Trophoblast cell (in vitro differentiated cells and primary cell): ENCODE results near the gene SLC39A10.
A peak's percentile ranks its signal among the peaks of the same experiment; 100 is the strongest.

Source experiments
- DNase-seq, 2 donors: peaks; one replicate each; pipeline ENCODE4 v3.0.0-alpha.2; 2016
- H2AFZ ChIP-seq: 2 replicates; pipeline ENCODE4 v1.6.1; 2013; ENCODE audit warnings: low read length, moderate library complexity, mild to moderate bottlenecking; ENCODE audit not compliant: insufficient read depth, poor library complexity
- H2AK5ac ChIP-seq: 2 replicates; pipeline ENCODE4 v1.6.1; 2013; ENCODE audit warnings: mild to moderate bottlenecking, low read length
- H2BK120ac ChIP-seq: 2 replicates; pipeline ENCODE4 v1.6.1; 2013; ENCODE audit warnings: low read length, mild to moderate bottlenecking, moderate library complexity; ENCODE audit not compliant: insufficient read depth, poor library complexity
- H2BK12ac ChIP-seq: 2 replicates; pipeline ENCODE4 v1.6.1; 2013; ENCODE audit warnings: mild to moderate bottlenecking, low read length, moderate library complexity
- H2BK5ac ChIP-seq: 2 replicates; pipeline ENCODE4 v1.6.1; 2013; ENCODE audit warnings: low read length, low read depth, moderate library complexity, mild to moderate bottlenecking; ENCODE audit not compliant: poor library complexity
- H3K14ac ChIP-seq: 2 replicates; pipeline ENCODE4 v1.6.1; 2013; ENCODE audit warnings: mild to moderate bottlenecking, low read length
- H3K18ac ChIP-seq: 2 replicates; pipeline ENCODE4 v1.6.1; 2013; ENCODE audit warnings: mild to moderate bottlenecking, low read length
- H3K23ac ChIP-seq: 2 replicates; pipeline ENCODE4 v1.6.1; 2013; ENCODE audit warnings: low read length
- H3K27ac ChIP-seq: 2 replicates; pipeline ENCODE4 v1.5.1; 2013; ENCODE audit warnings: low read depth, mild to moderate bottlenecking, inconsistent platforms, low read length, moderate library complexity
- H3K27me3 ChIP-seq: 2 replicates; pipeline ENCODE4 v1.6.1; 2013; ENCODE audit warnings: inconsistent platforms, mild to moderate bottlenecking, low read length, moderate library complexity; ENCODE audit not compliant: insufficient read depth
- H3K36me3 ChIP-seq, 2 experiments: 1 replicate in 1 of 2; 2 replicates in 1 of 2; pipeline ENCODE4 v1.6.1; 2013; ENCODE audit warnings: low read length in 2 of 2, mild to moderate bottlenecking in 2 of 2, moderate library complexity in 1 of 2; ENCODE audit not compliant: insufficient read depth in 2 of 2, control insufficient read depth in 1 of 2
- H3K4ac ChIP-seq: 2 replicates; pipeline ENCODE4 v1.6.1; 2013; ENCODE audit warnings: low read depth, mild to moderate bottlenecking, low read length, moderate library complexity
- H3K4me1 ChIP-seq, 2 experiments: 1 replicate in 1 of 2; 2 replicates in 1 of 2; pipeline ENCODE4 v1.6.1; 2013; ENCODE audit warnings: low read length in 2 of 2, mild to moderate bottlenecking in 2 of 2, moderate library complexity in 1 of 2; ENCODE audit not compliant: insufficient read depth in 2 of 2, control insufficient read depth in 1 of 2
- H3K4me2 ChIP-seq: 2 replicates; pipeline ENCODE4 v1.6.1; 2013; ENCODE audit warnings: inconsistent platforms, mild to moderate bottlenecking, low read length, moderate library complexity
- H3K4me3 ChIP-seq: 2 replicates; pipeline ENCODE4 v1.5.1; 2013; ENCODE audit warnings: mild to moderate bottlenecking, low read depth, low read length, inconsistent platforms
- H3K79me1 ChIP-seq: one replicate; pipeline ENCODE4 v1.6.1; 2013; ENCODE audit warnings: low read length
- H3K79me2 ChIP-seq: 2 replicates; pipeline ENCODE4 v1.6.1; 2013; ENCODE audit warnings: low read length, mild to moderate bottlenecking; ENCODE audit not compliant: control insufficient read depth, insufficient read depth, poor library complexity
- H3K9ac ChIP-seq: 2 replicates; pipeline ENCODE4 v1.6.1; 2013; ENCODE audit warnings: mild to moderate bottlenecking, low read length
- H3K9me3 ChIP-seq: 2 replicates; pipeline ENCODE4 v1.6.1; 2013; ENCODE audit warnings: low read depth, mild to moderate bottlenecking, control low read depth, inconsistent platforms, low read length; ENCODE audit not compliant: insufficient read depth
- H4K12ac ChIP-seq: 2 replicates; pipeline ENCODE4 v1.6.1; 2013; ENCODE audit warnings: low read depth, mild to moderate bottlenecking, low read length, moderate library complexity
- H4K8ac ChIP-seq: 2 replicates; pipeline ENCODE4 v1.6.1; 2013; ENCODE audit warnings: low read depth, mild to moderate bottlenecking, low read length, moderate library complexity
- H4K91ac ChIP-seq: one replicate; pipeline ENCODE4 v1.6.1; 2013; ENCODE audit warnings: low read depth, mild to moderate bottlenecking, low read length, moderate library complexity
- WGBS: extraction: QIAGEN DNeasy Blood & Tissue Kit; methylation state at CpG from one replicate; pipeline ENCODE4 v1.1.7; 2013; ENCODE audit warnings: missing lambda C conversion rate; ENCODE audit not compliant: insufficient read length, insufficient coverage; ENCODE audit errors: extremely low coverage; 5-methylcytosine and 5-hydroxymethylcytosine counted together

SLC39A10 gene

DNA sequence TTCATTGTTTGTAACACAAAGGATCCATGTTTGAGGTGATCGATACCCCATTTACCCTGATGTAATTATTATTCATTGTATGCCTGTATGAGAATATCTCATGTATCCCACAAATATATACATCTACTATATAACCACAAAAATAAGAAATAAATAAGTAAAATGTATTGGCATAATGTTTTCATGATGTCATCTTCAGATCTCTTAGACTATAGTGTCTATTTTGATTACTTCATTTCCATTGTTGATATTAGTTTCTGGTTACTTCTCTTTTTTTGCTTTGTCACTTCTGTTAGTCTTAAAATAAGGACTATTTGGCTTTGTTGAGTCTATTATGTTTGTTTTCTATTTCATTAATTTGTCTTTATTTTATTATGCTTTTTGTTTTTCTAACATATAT is 109.7 kb downstream of the SLC39A10 start:
- no peak overlapping the region for H4K12ac ChIP-seq
- no peak overlapping the region for H3K4me2 ChIP-seq
- no CpG with 5 or more reads among the region's 1 CpG for WGBS
- H3K18ac ChIP-seq: no peak overlapping the region
- DNase-seq: no peak
- no peak overlapping the region for H2BK5ac ChIP-seq
- H4K91ac ChIP-seq: no peak overlapping the region
- no peak overlapping the region for H3K4me3 ChIP-seq
- H2BK12ac ChIP-seq: no peak overlapping the region
- H3K79me2 ChIP-seq: no peaks in the 10 kb centered on the region
- H3K27ac ChIP-seq: no peak overlapping the region
- H4K8ac ChIP-seq: no peak overlapping the region
- H2AK5ac ChIP-seq: no peak overlapping the region
- no peak overlapping the region for H3K23ac ChIP-seq
- no peaks in the 10 kb centered on the region for H3K36me3 ChIP-seq
- no peaks in the 10 kb centered on the region for H3K4me1 ChIP-seq
- no peaks in the 10 kb centered on the region for H3K27me3 ChIP-seq
- no peak overlapping the region for H2BK120ac ChIP-seq
- no peaks in the 10 kb centered on the region for H3K79me1 ChIP-seq
- H2AFZ ChIP-seq: no peak overlapping the region
- no peak overlapping the region for H3K9ac ChIP-seq
- no peaks in the 10 kb centered on the region for H3K9me3 ChIP-seq
- no peak overlapping the region for H3K14ac ChIP-seq
- H3K4ac ChIP-seq: no peak overlapping the region

DNA sequence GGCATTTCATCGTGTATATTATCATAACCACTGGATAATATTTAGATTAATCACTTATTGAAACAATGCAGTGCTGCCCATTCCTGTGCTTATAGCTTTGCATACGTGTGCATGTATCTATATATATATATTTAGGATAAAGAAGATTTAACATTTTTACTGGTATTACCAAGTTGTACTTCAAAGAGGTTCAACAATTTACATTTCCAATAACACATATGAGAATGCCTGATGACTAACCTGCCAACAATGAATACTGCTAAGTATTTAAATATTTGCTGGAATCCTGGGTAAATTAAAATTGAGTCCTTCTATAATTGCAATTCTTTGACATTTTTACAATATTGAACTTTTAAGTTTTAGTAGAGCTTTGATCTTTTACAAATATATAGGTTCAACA is 111.4 kb downstream of the SLC39A10 start:
- Histone ChIP-seq H3K9me3 (no peaks in the 10 kb centered on the region), H3K4me1 (no peaks in the 10 kb centered on the region), H3K4me3 (no peak overlapping the region), H3K79me1 (no peaks in the 10 kb centered on the region), H4K8ac (no peak overlapping the region), H3K14ac (no peak overlapping the region), H2BK120ac (no peak overlapping the region), H3K4ac (no peak overlapping the region), H3K9ac (no peak overlapping the region), H3K79me2 (no peaks in the 10 kb centered on the region), H3K27ac (no peak overlapping the region), H3K36me3 (no peaks in the 10 kb centered on the region), H2BK12ac (no peak overlapping the region), H3K18ac (no peak overlapping the region), H2AK5ac (no peak overlapping the region), H2AFZ (no peak overlapping the region), H3K23ac (no peak overlapping the region), H4K91ac (no peak overlapping the region), H3K4me2 (no peak overlapping the region), H3K27me3 (no peaks in the 10 kb centered on the region), H2BK5ac (no peak overlapping the region), H4K12ac (no peak overlapping the region)
- no CpG with 5 or more reads among the region's 2 CpGs for WGBS
- DNase-seq: no peak

DNA sequence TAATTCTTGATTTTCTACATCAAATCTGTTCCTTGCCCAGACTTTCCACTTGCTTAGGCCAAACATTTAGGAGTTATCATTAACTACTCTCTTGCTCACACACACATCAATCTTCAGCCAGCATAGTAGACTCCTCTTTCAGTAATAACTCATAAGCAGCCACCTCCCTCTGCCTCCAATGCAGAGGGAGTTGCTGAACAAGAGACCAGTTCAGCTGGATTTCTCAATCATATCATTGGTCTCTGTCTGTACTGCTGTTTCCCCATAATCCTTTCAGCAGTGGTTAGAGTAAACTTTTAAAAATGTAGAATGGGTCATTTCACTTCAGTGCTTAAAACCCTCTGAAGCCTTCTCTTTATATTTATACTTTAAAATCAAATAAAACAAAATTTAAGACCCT is 112.9 kb downstream of the SLC39A10 start:
- Histone ChIP-seq H3K27me3 (no peaks in the 10 kb centered on the region), H3K18ac (no peak overlapping the region), H3K79me1 (no peaks in the 10 kb centered on the region), H3K4me2 (no peak overlapping the region), H2AK5ac (no peak overlapping the region), H3K4ac (no peak overlapping the region), H3K36me3 (no peaks in the 10 kb centered on the region), H2BK120ac (no peak overlapping the region), H3K27ac (no peak overlapping the region), H4K12ac (no peak overlapping the region), H3K4me1 (no peaks in the 10 kb centered on the region), H4K8ac (no peak overlapping the region), H2AFZ (no peak overlapping the region), H3K14ac (no peak overlapping the region), H4K91ac (no peak overlapping the region), H3K4me3 (no peak overlapping the region), H3K79me2 (no peaks in the 10 kb centered on the region), H3K23ac (no peak overlapping the region), H3K9ac (no peak overlapping the region), H2BK5ac (no peak overlapping the region), H3K9me3 (no peaks in the 10 kb centered on the region), H2BK12ac (no peak overlapping the region)
- peak in 1 of 2 donors; percentile 16 for DNase-seq

DNA sequence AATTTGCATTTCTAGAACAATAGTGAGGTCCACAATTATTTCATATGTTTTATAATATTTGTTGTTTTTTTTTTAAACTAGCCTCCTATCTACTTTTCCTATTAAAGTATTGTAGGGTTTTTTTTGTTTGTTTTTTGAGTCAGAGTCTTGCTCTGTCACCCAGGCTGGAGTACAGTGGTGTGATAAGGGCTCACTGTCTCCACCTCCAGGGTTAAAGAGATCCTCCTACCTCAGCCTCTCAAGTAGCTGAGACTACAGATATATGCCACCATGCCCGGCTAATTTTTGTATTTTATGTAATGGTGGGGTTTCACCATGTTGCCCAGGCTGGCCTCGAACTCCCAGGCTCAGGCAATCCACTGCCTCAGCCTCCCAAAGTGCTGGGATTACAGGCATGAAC is 122.5 kb downstream of the SLC39A10 start:
- Histone ChIP-seq H3K14ac (no peak overlapping the region), H3K36me3 (no peaks in the 10 kb centered on the region), H2BK5ac (no peak overlapping the region), H2BK120ac (no peak overlapping the region), H4K12ac (no peak overlapping the region), H3K27me3 (no peaks in the 10 kb centered on the region), H4K91ac (no peak overlapping the region), H2AFZ (no peak overlapping the region), H3K79me2 (no peaks in the 10 kb centered on the region), H3K23ac (no peak overlapping the region), H3K4ac (no peak overlapping the region), H3K27ac (no peak overlapping the region), H3K9me3 (no peaks in the 10 kb centered on the region), H2AK5ac (no peak overlapping the region), H3K9ac (no peak overlapping the region), H4K8ac (no peak overlapping the region), H3K4me1 (no peaks in the 10 kb centered on the region), H3K4me3 (no peak overlapping the region), H3K18ac (no peak overlapping the region), H3K79me1 (no peaks in the 10 kb centered on the region), H2BK12ac (no peak overlapping the region), H3K4me2 (no peak overlapping the region)
- DNase-seq: no peak
- no CpG with 5 or more reads among the region's 2 CpGs for WGBS

DNA sequence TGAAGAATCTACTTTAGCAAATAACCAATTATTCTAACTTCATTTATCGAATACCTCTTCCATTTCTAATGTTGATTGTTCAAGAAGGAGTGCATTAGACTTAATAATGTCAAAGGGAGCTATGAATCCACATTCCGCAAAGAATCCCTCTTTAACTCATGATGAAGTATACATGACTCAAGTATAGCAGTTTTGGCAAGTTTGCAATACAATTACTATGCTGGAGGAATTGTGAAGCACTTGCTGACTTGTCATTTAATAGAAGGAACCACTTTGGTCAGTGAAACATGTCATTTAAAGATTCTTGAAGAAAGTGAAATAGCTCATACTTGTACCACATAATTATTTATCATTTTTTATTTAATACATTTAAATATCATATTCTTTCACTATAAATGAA is 125.1 kb downstream of the SLC39A10 start:
- no CpG with 5 or more reads among the region's 2 CpGs for WGBS
- H4K12ac ChIP-seq: no peak overlapping the region
- no peak overlapping the region for H2AFZ ChIP-seq
- no peaks in the 10 kb centered on the region for H3K9me3 ChIP-seq
- H3K4me3 ChIP-seq: no peak overlapping the region
- no peak overlapping the region for H3K18ac ChIP-seq
- no peak overlapping the region for H3K23ac ChIP-seq
- no peak overlapping the region for H4K91ac ChIP-seq
- H3K79me1 ChIP-seq: no peaks in the 10 kb centered on the region
- H2BK12ac ChIP-seq: no peak overlapping the region
- H2BK120ac ChIP-seq: no peak overlapping the region
- no peak overlapping the region for H3K14ac ChIP-seq
- H2AK5ac ChIP-seq: no peak overlapping the region
- H3K4ac ChIP-seq: no peak overlapping the region
- no peak overlapping the region for H4K8ac ChIP-seq
- no peak overlapping the region for H2BK5ac ChIP-seq
- no peak for DNase-seq
- no peak overlapping the region for H3K4me2 ChIP-seq
- no peak overlapping the region for H3K9ac ChIP-seq
- H3K27me3 ChIP-seq: no peaks in the 10 kb centered on the region
- H3K27ac ChIP-seq: no peak overlapping the region
- H3K79me2 ChIP-seq: no peaks in the 10 kb centered on the region
- no peaks in the 10 kb centered on the region for H3K36me3 ChIP-seq
- H3K4me1 ChIP-seq: no peaks in the 10 kb centered on the region
